HG03520 (cell line): ENCODE data around the gene TDRKH.
"Not testable (repeated sequence)": the region's sequence is repeated elsewhere in the genome, so short reads cannot be mapped to it uniquely, and the experiment has no call there.

Experiments used
- ATAC-seq: cut with Tn5 transposase; IDR thresholded peaks from one replicate; pipeline ENCODE4 v1.9.1; 2021; ENCODE audit warnings: mild to moderate bottlenecking, moderate library complexity; ENCODE audit not compliant: unreplicated experiment

TDRKH gene

GRCh38 chr1:151803164-151803563, 12.9 kb upstream of the TDRKH start:
- no peak for ATAC-seq

- ATAC-seq, result no peak
Observed at GRCh38 chr1:151802372-151802771, 12.1 kb upstream of the TDRKH start.

DNA sequence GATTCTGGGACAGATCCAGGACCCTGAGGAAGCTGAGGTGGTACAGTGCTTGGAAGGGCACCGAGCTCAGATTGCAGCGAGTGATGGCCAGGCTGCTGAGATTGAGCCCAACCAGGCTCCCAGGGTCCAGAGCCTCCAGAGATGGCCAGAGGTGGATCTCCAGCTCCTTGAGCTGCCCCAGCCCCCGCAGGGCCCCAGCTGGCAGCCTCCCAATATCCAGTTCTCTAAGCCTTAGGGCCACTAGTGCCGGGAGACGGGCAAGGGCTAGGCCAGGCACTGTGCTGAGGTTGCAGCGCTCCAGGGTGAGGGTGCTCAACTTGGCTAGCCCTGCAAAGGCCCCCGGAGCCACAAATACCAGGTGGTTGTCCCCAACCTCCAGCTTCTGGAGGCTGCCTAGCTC, 11.5 kb upstream of the TDRKH start:
- no peak for ATAC-seq

- ATAC-seq, result no peak
Observed at GRCh38 chr1:151801310-151801820, 11.1 kb upstream of the TDRKH start.

GRCh38 chr1:151800830-151801229, 10.5 kb upstream of the TDRKH start:
- no peak for ATAC-seq

GRCh38 chr1:151799179-151800022, 9.1 kb upstream of the TDRKH start:
- no peak for ATAC-seq

- ATAC-seq, result no peak
Observed at GRCh38 chr1:151798571-151798970, 8.3 kb upstream of the TDRKH start.

DNA sequence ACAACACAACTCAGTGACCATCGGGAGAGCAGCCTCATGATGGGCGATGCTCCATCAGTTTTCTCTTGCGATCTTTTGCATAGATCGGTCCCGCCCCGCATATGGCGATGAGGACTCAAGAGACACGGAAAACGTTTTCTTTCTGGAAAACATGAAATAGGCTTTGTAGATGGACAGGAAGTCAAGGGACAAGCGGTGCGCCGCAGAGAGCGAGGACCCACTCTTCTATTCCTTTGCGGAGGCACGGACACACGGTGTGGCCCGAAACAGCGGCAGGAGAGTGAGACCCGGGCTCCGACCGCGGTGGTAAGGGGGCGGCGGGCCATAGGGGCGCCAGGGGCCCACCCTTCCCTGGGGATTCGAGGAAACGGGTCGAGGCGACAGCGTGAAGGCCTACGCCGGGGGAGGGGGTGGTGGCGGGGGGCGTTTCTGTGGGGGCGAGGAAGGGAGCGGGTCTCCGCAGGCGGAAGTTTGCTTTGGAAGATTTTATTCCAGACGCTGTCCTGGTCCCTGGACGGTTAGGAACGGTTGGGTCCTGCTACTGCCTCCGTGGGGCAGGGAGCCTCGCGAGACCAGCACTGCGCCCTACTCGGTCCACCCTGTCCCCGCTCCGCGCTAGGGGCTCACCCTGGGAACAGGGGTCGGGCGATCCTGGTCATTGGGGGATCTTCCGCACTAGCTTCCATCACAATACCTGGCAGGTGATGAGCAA, 796 bp upstream of the TDRKH start:
- ATAC-seq, result no peak

DNA sequence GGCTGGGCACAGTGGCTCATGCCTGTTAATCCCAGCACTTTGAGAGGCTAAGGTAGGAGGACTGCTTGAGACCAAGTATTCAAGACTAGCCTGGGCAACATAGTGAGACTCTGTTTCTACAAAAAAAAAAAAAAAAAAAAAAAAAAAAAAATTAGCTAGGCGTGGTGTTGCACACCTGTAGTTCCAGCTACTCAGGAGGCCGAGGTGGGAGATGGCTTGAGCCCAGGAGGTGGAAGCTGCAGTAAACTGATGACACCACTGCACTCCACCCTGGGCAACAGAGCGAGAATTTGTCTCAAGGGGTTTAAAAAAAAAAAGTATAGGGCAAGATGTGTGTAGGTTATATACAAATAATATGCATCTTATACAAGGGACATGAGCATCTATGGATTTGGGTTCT, 2.6 kb downstream of the TDRKH start:
- ATAC-seq, result no peak

- ATAC-seq, result no peak
Observed at GRCh38 chr1:151783796-151784195, 6.5 kb downstream of the TDRKH start.

GRCh38 chr1:151782741-151783140, 7.6 kb downstream of the TDRKH start:
- no peak for ATAC-seq

DNA sequence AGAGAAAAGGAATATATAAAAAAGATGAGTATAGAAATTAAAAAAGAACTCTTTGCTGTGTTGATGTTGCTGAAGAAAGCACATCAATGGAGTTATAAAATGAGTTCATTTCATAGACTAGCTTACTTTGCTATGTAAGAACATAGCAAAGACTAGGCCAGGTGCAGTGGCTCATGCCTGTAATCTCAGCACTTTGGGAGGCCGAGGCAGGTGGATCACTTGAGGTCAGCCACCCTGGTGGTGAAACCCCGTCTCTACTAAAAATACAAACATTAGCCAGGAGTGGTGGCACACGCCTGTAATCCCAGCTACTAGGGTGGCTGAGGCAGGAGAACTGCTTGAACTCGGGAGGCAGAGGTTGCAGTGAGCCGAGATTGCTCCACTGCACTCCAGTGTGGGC, 8.3 kb downstream of the TDRKH start:
- not testable (repeated sequence) for ATAC-seq

- not testable (repeated sequence) for ATAC-seq
Observed at GRCh38 chr1:151780736-151781135, 9.6 kb downstream of the TDRKH start.

DNA sequence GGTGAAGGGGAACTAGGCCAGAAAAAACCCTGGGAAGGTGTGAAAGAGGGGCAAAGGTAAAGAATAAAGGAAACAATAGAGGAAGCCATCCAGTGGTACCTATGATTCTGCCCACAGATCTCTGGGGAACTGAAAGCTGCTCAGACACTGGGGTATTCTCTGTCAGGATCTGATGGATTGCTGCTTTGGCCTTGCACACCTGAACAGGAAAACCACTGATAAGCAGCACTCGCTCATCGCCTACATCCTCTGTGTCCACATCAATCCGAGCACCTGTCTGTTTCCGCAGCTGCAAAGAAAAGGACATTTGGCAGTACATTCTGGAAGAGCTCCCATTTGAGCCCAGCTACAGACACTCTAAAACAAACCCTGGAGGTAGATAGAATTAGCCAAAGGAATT, 10.4 kb downstream of the TDRKH start:
- ATAC-seq, result no peak

GRCh38 chr1:151777317-151777716, 13.0 kb downstream of the TDRKH start:
- ATAC-seq, result no peak

DNA sequence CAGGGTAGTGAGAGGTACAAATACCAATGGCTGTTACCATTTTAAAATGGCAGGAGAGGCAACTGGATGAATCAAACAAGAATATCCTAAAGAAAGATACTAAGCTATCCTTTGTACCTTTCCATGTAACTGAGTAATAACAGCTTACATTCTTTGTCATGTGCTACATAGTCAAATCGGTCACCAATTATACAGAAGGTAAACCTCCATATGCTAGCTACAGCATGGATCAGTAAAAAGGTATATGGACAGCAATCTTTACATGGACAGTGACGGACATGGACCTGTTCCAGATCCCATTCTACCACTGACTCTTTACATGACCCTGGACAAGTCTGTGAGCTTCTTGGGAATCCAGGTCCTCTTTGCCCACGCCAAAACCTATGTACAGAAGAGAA, 13.6 kb downstream of the TDRKH start:
- ATAC-seq, result no peak

- no peak for ATAC-seq
Observed at GRCh38 chr1:151775894-151776664, 14.2 kb downstream of the TDRKH start.

DNA sequence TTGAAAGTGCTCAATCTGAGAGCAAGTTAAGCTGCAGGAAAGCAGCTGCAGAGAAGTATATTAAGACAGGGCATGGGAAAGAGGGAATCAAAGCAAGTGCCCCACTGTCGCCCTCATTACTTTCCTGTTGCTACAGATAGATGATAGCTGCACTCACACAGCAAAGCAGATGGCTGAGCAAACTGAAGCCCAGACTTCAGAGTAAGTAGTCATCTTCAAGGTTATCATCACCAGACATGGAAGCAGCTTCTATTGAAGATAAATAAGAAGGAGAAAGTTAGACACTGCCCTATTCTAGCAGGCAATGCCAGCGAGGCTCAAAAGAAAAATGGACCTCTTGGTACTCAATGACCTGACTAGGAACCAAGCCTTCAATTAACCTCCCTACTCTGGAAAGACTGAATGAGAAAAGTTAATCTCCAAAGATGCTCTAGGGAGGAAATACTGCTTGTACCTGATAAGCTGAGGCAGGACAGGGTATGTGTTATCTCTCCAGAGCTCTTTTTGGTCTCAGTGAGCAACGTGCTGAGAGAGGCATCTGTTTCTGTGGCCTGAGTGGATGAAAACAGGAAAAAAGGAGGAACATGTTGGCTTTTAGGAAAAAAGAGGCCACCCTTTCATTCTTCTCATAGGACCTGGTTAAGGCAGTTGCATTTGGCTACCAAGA, 15.9 kb downstream of the TDRKH start:
- ATAC-seq, result no peak

DNA sequence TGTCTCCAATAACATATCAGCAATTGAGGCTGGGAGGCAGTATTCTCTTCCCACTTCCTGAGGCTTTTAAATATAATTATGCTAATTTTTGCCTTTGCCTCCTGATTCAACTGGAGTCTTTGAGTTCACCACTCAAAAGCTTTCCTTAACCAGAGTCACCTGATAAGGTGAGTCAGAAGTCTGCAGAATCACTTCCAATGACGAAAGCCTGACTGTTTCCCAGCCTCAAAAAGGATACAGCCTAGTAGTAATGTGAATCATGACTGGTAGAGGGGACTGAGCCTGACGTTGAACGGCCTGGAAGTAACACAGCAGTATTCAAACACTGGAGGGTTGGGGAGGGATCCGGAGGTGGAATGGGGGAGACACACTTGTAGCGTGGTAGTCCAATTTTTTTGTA, 16.6 kb downstream of the TDRKH start:
- no peak for ATAC-seq

- ATAC-seq, result not testable (repeated sequence)
Observed at GRCh38 chr1:151769270-151769669, 21.0 kb downstream of the TDRKH start.
